ENCODE data around the gene MYG1. TPM values are rescaled to one million over a fixed set of nuclear protein-coding genes. Genes with fewer than 3 reads are reported as not detected.

MYG1 gene
- total and polyA plus RNA-seq, 2 of the 13 experiments (the other 11 are each of a cell fraction or from before 2014, with no cell fraction given) = 38.6 to 58.0 TPM

- TF ChIP-seq ZKSCAN8 (CRISPR knock-in tag; IDR thresholded peaks at IDR 0.05; ENCODE audit: borderline replicate concordance) = no peak
- no peak for TF ChIP-seq NFIC (IDR thresholded peaks at IDR 0.05; ENCODE audit: low read length)
- TF ChIP-seq ZNF782 (CRISPR knock-in tag; IDR thresholded peaks at IDR 0.05; ENCODE audit: borderline replicate concordance) = peak; percentile 55; the same call in 1 of the 2 replicates
- TF ChIP-seq ZNF224 (CRISPR knock-in tag; IDR thresholded peaks at IDR 0.05) = no peak
- no peak for TF ChIP-seq ZNF652 (CRISPR knock-in tag; IDR thresholded peaks at IDR 0.05; ENCODE audit: borderline replicate concordance, low read depth)
- TF ChIP-seq, protein P1, sequence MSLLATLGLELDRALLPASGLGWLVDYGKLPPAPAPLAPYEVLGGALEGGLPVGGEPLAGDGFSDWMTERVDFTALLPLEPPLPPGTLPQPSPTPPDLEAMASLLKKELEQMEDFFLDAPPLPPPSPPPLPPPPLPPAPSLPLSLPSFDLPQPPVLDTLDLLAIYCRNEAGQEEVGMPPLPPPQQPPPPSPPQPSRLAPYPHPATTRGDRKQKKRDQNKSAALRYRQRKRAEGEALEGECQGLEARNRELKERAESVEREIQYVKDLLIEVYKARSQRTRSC (CRISPR knock-in tag; IDR thresholded peaks at IDR 0.05; ENCODE audit: low read depth) = no peak
- TF ChIP-seq ZNF362 (CRISPR knock-in tag; IDR thresholded peaks at IDR 0.05; ENCODE audit: borderline replicate concordance) = no peak
- peak; percentile 86; the same call in 1 of the 2 replicates for TF ChIP-seq NFKB2 (CRISPR knock-in tag; IDR thresholded peaks at IDR 0.05; ENCODE audit: borderline replicate concordance)
- no peak for TF ChIP-seq TP53 (CRISPR knock-in tag; conservative IDR thresholded peaks at IDR 0.05)
- no peak for TF ChIP-seq ZNF329 (CRISPR knock-in tag; IDR thresholded peaks at IDR 0.05; ENCODE audit: low read depth)
- no peak for TF ChIP-seq RBM22 (optimal IDR thresholded peaks at IDR 0.05; ENCODE audit: low read length)
- TF ChIP-seq ELK4 (CRISPR knock-in tag; IDR thresholded peaks at IDR 0.05; ENCODE audit: borderline replicate concordance) = no peak
- TF ChIP-seq, protein P2, sequence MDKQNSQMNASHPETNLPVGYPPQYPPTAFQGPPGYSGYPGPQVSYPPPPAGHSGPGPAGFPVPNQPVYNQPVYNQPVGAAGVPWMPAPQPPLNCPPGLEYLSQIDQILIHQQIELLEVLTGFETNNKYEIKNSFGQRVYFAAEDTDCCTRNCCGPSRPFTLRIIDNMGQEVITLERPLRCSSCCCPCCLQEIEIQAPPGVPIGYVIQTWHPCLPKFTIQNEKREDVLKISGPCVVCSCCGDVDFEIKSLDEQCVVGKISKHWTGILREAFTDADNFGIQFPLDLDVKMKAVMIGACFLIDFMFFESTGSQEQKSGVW (CRISPR knock-in tag; IDR thresholded peaks at IDR 0.05; ENCODE audit: borderline replicate concordance) = no peak
- TF ChIP-seq FOSL2 (CRISPR knock-in tag; IDR thresholded peaks at IDR 0.05) = no peak; the same call in 1 of the 2 replicates
- TF ChIP-seq, protein P3, sequence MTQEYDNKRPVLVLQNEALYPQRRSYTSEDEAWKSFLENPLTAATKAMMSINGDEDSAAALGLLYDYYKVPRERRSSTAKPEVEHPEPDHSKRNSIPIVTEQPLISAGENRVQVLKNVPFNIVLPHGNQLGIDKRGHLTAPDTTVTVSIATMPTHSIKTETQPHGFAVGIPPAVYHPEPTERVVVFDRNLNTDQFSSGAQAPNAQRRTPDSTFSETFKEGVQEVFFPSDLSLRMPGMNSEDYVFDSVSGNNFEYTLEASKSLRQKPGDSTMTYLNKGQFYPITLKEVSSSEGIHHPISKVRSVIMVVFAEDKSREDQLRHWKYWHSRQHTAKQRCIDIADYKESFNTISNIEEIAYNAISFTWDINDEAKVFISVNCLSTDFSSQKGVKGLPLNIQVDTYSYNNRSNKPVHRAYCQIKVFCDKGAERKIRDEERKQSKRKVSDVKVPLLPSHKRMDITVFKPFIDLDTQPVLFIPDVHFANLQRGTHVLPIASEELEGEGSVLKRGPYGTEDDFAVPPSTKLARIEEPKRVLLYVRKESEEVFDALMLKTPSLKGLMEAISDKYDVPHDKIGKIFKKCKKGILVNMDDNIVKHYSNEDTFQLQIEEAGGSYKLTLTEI (CRISPR knock-in tag; conservative IDR thresholded peaks at IDR 0.05) = no peak
- TF ChIP-seq ZNF75D (CRISPR knock-in tag; IDR thresholded peaks at IDR 0.05; ENCODE audit: borderline replicate concordance) = no peak
- TF ChIP-seq ZNF563 (CRISPR knock-in tag; IDR thresholded peaks at IDR 0.05) = peak; percentile 90
- TF ChIP-seq MEF2D (CRISPR knock-in tag; IDR thresholded peaks at IDR 0.05) = peak; percentile 69; the same call in 1 of the 2 replicates
- peak; percentile 59 for TF ChIP-seq ZNF777 (CRISPR knock-in tag; IDR thresholded peaks at IDR 0.05)
- TF ChIP-seq IRX3 (CRISPR knock-in tag; IDR thresholded peaks at IDR 0.05; ENCODE audit: borderline replicate concordance, low read depth) = no peak
- TF ChIP-seq ZBTB33 (CRISPR knock-in tag; IDR thresholded peaks at IDR 0.05) = peak; percentile 43
- TF ChIP-seq MED1 (CRISPR knock-in tag; IDR thresholded peaks at IDR 0.05) = peak; percentile 59
These were observed 25.4 kb downstream of the MYG1 start (continued) for GRCh38 chr12:53324779-53325510.

All from HepG2 (cell line).